SK-N-SH treated with all-trans-retinoic acid at 6 μM for 48 hours (cell line): Measurements from ENCODE around the gene ISOC2.

ENCODE experiments used
- ARNTL ChIP-seq: fragments of 450-650 bp; formaldehyde crosslinking; IDR thresholded peaks from 2 replicates; pipeline ENCODE4 v1.5.0; 2020; ENCODE audit warnings: low read depth, mild to moderate bottlenecking, moderate library complexity, borderline replicate concordance
- CSRNP3 ChIP-seq: fragments of 250-450 bp; sonication (Bioruptor Pico); IDR thresholded peaks from 2 replicates; pipeline ENCODE4 v1.5.1; 2021; ENCODE audit warnings: mild to moderate bottlenecking, moderate library complexity
- ESRRG ChIP-seq: fragments of 250-450 bp; sonication (Bioruptor Pico); IDR thresholded peaks from 2 replicates; pipeline ENCODE4 v1.6.1; 2021; ENCODE audit warnings: mild to moderate bottlenecking
- GLIS3 ChIP-seq: fragments of 250-450 bp; sonication (Bioruptor Pico); IDR thresholded peaks from 2 replicates; pipeline ENCODE4 v1.5.0; 2020; ENCODE audit warnings: mild to moderate bottlenecking, moderate library complexity
- ISL1 ChIP-seq: fragments of 250-450 bp; sonication (Bioruptor Pico); IDR thresholded peaks from 2 replicates; pipeline ENCODE4 v2.1.2; 2022; ENCODE audit warnings: mild to moderate bottlenecking, moderate library complexity
- PATZ1 ChIP-seq: fragments of 250-450 bp; sonication (Bioruptor Pico); IDR thresholded peaks from 2 replicates; pipeline ENCODE4 v1.8.0; 2020; ENCODE audit warnings: mild to moderate bottlenecking, moderate library complexity, borderline replicate concordance
- PPARA ChIP-seq: fragments of 250-450 bp; sonication (Bioruptor Pico); IDR thresholded peaks from 2 replicates; pipeline ENCODE4 v1.5.0; 2020; ENCODE audit warnings: mild to moderate bottlenecking, borderline replicate concordance
- RARB ChIP-seq: fragments of 250-450 bp; sonication (Bioruptor Pico); IDR thresholded peaks from 2 replicates; pipeline ENCODE4 v1.8.0; 2021; ENCODE audit warnings: mild to moderate bottlenecking, moderate library complexity
- TCF4 ChIP-seq: fragments of 250-450 bp; sonication (Bioruptor Pico); IDR thresholded peaks from 2 replicates; pipeline ENCODE4 v1.8.0; 2021; ENCODE audit warnings: mild to moderate bottlenecking, moderate library complexity, borderline replicate concordance
- ZC3H10 ChIP-seq: fragments of 250-450 bp; sonication (Bioruptor Pico); IDR thresholded peaks from 2 replicates; pipeline ENCODE4 v1.5.1; 2021; ENCODE audit warnings: mild to moderate bottlenecking, moderate library complexity
- ZFP3 ChIP-seq: fragments of 250-450 bp; sonication (Bioruptor Pico); IDR thresholded peaks from 2 replicates; pipeline ENCODE4 v1.5.0; 2020; ENCODE audit warnings: mild to moderate bottlenecking, moderate library complexity
- ZFP30 ChIP-seq: fragments of 450-650 bp; formaldehyde crosslinking; IDR thresholded peaks from 2 replicates; pipeline ENCODE4 v1.5.0; 2022; ENCODE audit warnings: mild to moderate bottlenecking, moderate library complexity
- TF ChIP-seq, protein P1 (sequence below): fragments of 250-450 bp; sonication (Bioruptor Pico); IDR thresholded peaks from 2 replicates; pipeline ENCODE4 v1.5.1; 2020; ENCODE audit warnings: low read depth, mild to moderate bottlenecking, moderate library complexity
- TF ChIP-seq, protein P2 (sequence below): fragments of 250-450 bp; sonication (Bioruptor Pico); IDR thresholded peaks from 2 replicates; pipeline ENCODE4 v1.8.0; 2021; ENCODE audit warnings: low read depth, mild to moderate bottlenecking, moderate library complexity, borderline replicate concordance

DNA sequence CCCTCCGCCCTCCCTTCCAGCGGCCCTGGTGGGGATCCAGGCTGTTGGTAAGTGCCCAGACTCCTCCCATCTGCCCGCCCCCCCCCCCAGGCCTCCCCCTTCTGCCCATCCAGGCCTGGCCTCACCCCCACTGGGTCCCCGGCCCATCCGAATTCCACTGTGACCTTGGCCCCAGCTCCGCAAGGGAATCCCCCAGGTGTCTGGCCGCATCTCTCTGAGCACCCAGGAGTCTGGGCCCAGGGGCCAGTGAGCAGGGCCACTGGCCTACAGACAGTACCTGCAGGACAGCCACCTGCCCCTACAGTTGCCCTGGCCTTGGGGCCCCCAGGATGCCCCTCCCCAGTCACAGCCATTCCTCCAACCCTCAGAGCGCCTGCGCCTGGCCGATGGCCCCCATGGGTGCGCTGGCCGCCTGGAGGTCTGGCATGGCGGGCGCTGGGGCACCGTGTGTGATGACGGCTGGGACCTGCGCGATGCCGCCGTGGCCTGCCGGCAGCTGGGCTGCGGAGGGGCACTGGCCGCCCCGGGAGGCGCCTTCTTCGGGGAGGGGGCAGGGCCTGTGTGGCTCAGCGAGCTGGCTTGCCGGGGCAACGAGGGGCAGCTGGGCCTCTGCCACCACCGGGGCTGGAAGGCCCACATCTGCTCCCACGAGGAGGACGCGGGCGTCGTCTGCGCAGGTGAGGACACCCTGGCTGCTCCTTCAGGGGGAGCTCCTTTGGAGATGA is 27.7 kb upstream of the ISOC2 start:
- no peak for TF ChIP-seq PATZ1
- TF ChIP-seq ARNTL: no peak
- no peak for TF ChIP-seq RARB (CRISPR knock-in tag)
- TF ChIP-seq, protein P1, sequence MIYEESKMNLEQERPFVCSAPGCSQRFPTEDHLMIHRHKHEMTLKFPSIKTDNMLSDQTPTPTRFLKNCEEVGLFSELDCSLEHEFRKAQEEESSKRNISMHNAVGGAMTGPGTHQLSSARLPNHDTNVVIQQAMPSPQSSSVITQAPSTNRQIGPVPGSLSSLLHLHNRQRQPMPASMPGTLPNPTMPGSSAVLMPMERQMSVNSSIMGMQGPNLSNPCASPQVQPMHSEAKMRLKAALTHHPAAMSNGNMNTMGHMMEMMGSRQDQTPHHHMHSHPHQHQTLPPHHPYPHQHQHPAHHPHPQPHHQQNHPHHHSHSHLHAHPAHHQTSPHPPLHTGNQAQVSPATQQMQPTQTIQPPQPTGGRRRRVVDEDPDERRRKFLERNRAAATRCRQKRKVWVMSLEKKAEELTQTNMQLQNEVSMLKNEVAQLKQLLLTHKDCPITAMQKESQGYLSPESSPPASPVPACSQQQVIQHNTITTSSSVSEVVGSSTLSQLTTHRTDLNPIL (CRISPR knock-in tag): no peak
- no peak for TF ChIP-seq ISL1 (CRISPR knock-in tag)
- TF ChIP-seq ZC3H10 (CRISPR knock-in tag): no peak
- TF ChIP-seq GLIS3 (CRISPR knock-in tag): no peak
- TF ChIP-seq TCF4: no peak
- no peak for TF ChIP-seq ZFP3 (CRISPR knock-in tag)
- no peak for TF ChIP-seq ZFP30 (CRISPR knock-in tag)
- TF ChIP-seq, protein P2, sequence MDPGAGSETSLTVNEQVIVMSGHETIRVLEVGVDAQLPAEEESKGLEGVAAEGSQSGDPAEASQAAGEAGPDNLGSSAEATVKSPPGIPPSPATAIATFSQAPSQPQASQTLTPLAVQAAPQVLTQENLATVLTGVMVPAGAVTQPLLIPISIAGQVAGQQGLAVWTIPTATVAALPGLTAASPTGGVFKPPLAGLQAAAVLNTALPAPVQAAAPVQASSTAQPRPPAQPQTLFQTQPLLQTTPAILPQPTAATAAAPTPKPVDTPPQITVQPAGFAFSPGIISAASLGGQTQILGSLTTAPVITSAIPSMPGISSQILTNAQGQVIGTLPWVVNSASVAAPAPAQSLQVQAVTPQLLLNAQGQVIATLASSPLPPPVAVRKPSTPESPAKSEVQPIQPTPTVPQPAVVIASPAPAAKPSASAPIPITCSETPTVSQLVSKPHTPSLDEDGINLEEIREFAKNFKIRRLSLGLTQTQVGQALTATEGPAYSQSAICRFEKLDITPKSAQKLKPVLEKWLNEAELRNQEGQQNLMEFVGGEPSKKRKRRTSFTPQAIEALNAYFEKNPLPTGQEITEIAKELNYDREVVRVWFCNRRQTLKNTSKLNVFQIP (CRISPR knock-in tag): no peak
- no peak for TF ChIP-seq CSRNP3 (CRISPR knock-in tag)
- TF ChIP-seq ESRRG (CRISPR knock-in tag): no peak
- TF ChIP-seq PPARA: no peak
